IPS-18a (cell line): Measurements from ENCODE around the gene PGBD5.
A peak's percentile ranks its signal among the peaks of the same experiment; 100 is the strongest.

ENCODE experiments used
- H3K27ac ChIP-seq: one replicate; pipeline ENCODE4 v1.5.1; 2013; ENCODE audit warnings: low read length
- H3K27me3 ChIP-seq: one replicate; pipeline ENCODE4 v1.6.1; 2013; ENCODE audit warnings: mild to moderate bottlenecking, low read length; ENCODE audit not compliant: control insufficient read depth, insufficient read depth
- H3K36me3 ChIP-seq: one replicate; pipeline ENCODE4 v1.6.1; 2013; ENCODE audit warnings: low read depth, low read length; ENCODE audit not compliant: control insufficient read depth
- H3K4me1 ChIP-seq: one replicate; pipeline ENCODE4 v1.6.1; 2013; ENCODE audit warnings: low read depth, low read length; ENCODE audit not compliant: control insufficient read depth
- H3K4me3 ChIP-seq: one replicate; pipeline ENCODE4 v1.5.1; 2013; ENCODE audit warnings: low read length
- H3K9ac ChIP-seq: one replicate; pipeline ENCODE4 v1.6.1; 2013; ENCODE audit warnings: mild to moderate bottlenecking, low read length, moderate library complexity
- H3K9me3 ChIP-seq: one replicate; pipeline ENCODE4 v1.6.1; 2013; ENCODE audit warnings: low read depth, low read length; ENCODE audit not compliant: control insufficient read depth

PGBD5 gene

GRCh38 chr1:230342019-230342418 lies 84.1 kb downstream of the PGBD5 start:
- Histone ChIP-seq H3K9ac (no peak overlapping the region), H3K36me3 (peaks cover 5% of the 10 kb centered on the region), H3K4me3 (no peak overlapping the region), H3K27me3 (no peaks in the 10 kb centered on the region), H3K9me3 (no peaks in the 10 kb centered on the region), H3K4me1 (no peaks in the 10 kb centered on the region), H3K27ac (no peak overlapping the region)

GRCh38 chr1:230341162-230341546 lies 85.0 kb downstream of the PGBD5 start:
- Histone ChIP-seq H3K27ac (no peak overlapping the region), H3K36me3 (peaks cover 5% of the 10 kb centered on the region), H3K4me3 (no peak overlapping the region), H3K9me3 (no peaks in the 10 kb centered on the region), H3K4me1 (no peaks in the 10 kb centered on the region), H3K9ac (no peak overlapping the region), H3K27me3 (no peaks in the 10 kb centered on the region)

GRCh38 chr1:230340526-230341161 lies 85.5 kb downstream of the PGBD5 start:
- no peak overlapping the region for H3K27ac ChIP-seq
- no peak overlapping the region for H3K4me3 ChIP-seq
- H3K4me1 ChIP-seq, result no peaks in the 10 kb centered on the region
- H3K9me3 ChIP-seq, result no peaks in the 10 kb centered on the region
- no peaks in the 10 kb centered on the region for H3K27me3 ChIP-seq
- H3K36me3 ChIP-seq, result peaks cover 5% of the 10 kb centered on the region
- H3K9ac ChIP-seq, result no peak overlapping the region

GRCh38 chr1:230339033-230339432 lies 87.1 kb downstream of the PGBD5 start:
- Histone ChIP-seq H3K27me3 (no peaks in the 10 kb centered on the region), H3K4me3 (no peak overlapping the region), H3K9ac (no peak overlapping the region), H3K36me3 (no peaks in the 10 kb centered on the region), H3K4me1 (no peaks in the 10 kb centered on the region), H3K27ac (no peak overlapping the region), H3K9me3 (no peaks in the 10 kb centered on the region)

- peaks cover 4% of the 10 kb centered on the region for H3K4me1 ChIP-seq
- no peak overlapping the region for H3K9ac ChIP-seq
- no peak overlapping the region for H3K4me3 ChIP-seq
- no peaks in the 10 kb centered on the region for H3K9me3 ChIP-seq
- H3K27me3 ChIP-seq, result no peaks in the 10 kb centered on the region
- no peak overlapping the region for H3K27ac ChIP-seq
- H3K36me3 ChIP-seq, result no peaks in the 10 kb centered on the region
These were observed 88.9 kb downstream of the PGBD5 start for GRCh38 chr1:230337266-230337665.

- no peak overlapping the region for H3K27ac ChIP-seq
- H3K9ac ChIP-seq, result no peak overlapping the region
- peaks cover 4% of the 10 kb centered on the region for H3K4me1 ChIP-seq
- H3K9me3 ChIP-seq, result no peaks in the 10 kb centered on the region
- no peak overlapping the region for H3K4me3 ChIP-seq
- H3K27me3 ChIP-seq, result no peaks in the 10 kb centered on the region
- no peaks in the 10 kb centered on the region for H3K36me3 ChIP-seq
These were observed 90.1 kb downstream of the PGBD5 start for GRCh38 chr1:230335861-230336522.

- Histone ChIP-seq H3K9me3 (no peaks in the 10 kb centered on the region), H3K27ac (no peak overlapping the region), H3K4me3 (no peak overlapping the region), H3K4me1 (peaks cover 4% of the 10 kb centered on the region), H3K9ac (no peak overlapping the region), H3K27me3 (no peaks in the 10 kb centered on the region), H3K36me3 (no peaks in the 10 kb centered on the region)
These were observed 91.7 kb downstream of the PGBD5 start for GRCh38 chr1:230334447-230334837.

- H3K4me1 ChIP-seq, result peaks cover 4% of the 10 kb centered on the region
- no peaks in the 10 kb centered on the region for H3K36me3 ChIP-seq
- H3K27me3 ChIP-seq, result no peaks in the 10 kb centered on the region
- no peaks in the 10 kb centered on the region for H3K9me3 ChIP-seq
- H3K9ac ChIP-seq, result no peak overlapping the region
- no peak overlapping the region for H3K27ac ChIP-seq
- no peak overlapping the region for H3K4me3 ChIP-seq
These were observed 92.3 kb downstream of the PGBD5 start for GRCh38 chr1:230333590-230334446.

GRCh38 chr1:230332575-230333066 lies 93.5 kb downstream of the PGBD5 start:
- H3K9ac ChIP-seq, result peak overlapping the region; percentile 75
- no peaks in the 10 kb centered on the region for H3K27me3 ChIP-seq
- peaks cover 9% of the 10 kb centered on the region for H3K4me1 ChIP-seq
- H3K36me3 ChIP-seq, result no peaks in the 10 kb centered on the region
- peak overlapping the region; percentile 69 for H3K27ac ChIP-seq
- H3K4me3 ChIP-seq, result peak overlapping the region; percentile 64
- H3K9me3 ChIP-seq, result no peaks in the 10 kb centered on the region

- H3K4me1 ChIP-seq, result peaks cover 9% of the 10 kb centered on the region
- peak overlapping the region; percentile 64 for H3K4me3 ChIP-seq
- no peaks in the 10 kb centered on the region for H3K27me3 ChIP-seq
- no peaks in the 10 kb centered on the region for H3K9me3 ChIP-seq
- peak overlapping the region; percentile 75 for H3K9ac ChIP-seq
- H3K27ac ChIP-seq, result peak overlapping the region; percentile 69
- no peaks in the 10 kb centered on the region for H3K36me3 ChIP-seq
These were observed 94.1 kb downstream of the PGBD5 start for GRCh38 chr1:230332061-230332460.

GRCh38 chr1:230330157-230330556 lies 96.0 kb downstream of the PGBD5 start:
- Histone ChIP-seq H3K27ac (no peak overlapping the region), H3K9ac (no peak overlapping the region), H3K4me3 (no peak overlapping the region), H3K36me3 (no peaks in the 10 kb centered on the region), H3K9me3 (no peaks in the 10 kb centered on the region), H3K4me1 (peaks cover 9% of the 10 kb centered on the region), H3K27me3 (no peaks in the 10 kb centered on the region)
